ENCODE measurements around the gene NPL.

DNA sequence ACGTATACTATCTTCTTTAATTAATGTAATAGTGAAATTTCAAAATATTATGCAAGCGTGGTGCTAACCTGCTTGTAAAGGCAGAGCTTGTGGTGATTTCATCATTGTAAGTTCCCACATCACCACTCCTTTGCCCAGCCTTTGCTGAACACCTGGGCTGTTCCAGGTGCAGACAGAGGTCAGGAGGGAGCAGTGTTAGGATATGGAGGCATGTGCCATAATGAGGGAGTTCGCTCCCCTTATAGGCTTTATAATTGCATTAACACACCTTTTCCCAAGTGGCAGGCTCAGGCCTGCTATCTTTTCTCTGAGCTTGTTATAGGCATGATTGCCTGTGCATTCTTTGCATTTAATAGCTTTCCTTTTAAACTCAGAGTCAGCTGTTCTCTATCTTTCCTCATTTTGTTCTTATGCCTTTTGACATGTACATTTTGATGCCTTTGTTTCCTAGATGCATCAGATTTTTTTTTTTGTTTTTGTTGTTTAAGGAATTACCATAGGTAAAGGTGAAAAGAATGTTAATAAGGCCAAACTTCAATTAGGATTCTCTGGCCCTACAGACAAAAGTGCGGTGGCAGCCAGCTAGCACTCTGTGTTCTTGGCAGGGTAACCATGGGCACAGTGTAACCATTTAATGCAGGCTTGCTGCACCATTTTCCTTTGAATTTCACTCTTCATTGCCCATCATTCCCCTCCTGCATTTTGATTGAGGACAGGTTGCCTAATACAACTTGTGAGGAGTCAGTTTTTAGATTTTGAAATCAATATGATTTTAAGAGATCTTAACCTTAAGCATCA, 12.6 kb downstream of the NPL start:
- TF ChIP-seq MYC (IDR thresholded peaks at IDR 0.05; ENCODE audit: borderline replicate concordance, low read length) = no peak
- no peak for TF ChIP-seq POLR2A (IDR thresholded peaks at IDR 0.05; ENCODE audit: low read length)
- TF ChIP-seq, protein P1, sequence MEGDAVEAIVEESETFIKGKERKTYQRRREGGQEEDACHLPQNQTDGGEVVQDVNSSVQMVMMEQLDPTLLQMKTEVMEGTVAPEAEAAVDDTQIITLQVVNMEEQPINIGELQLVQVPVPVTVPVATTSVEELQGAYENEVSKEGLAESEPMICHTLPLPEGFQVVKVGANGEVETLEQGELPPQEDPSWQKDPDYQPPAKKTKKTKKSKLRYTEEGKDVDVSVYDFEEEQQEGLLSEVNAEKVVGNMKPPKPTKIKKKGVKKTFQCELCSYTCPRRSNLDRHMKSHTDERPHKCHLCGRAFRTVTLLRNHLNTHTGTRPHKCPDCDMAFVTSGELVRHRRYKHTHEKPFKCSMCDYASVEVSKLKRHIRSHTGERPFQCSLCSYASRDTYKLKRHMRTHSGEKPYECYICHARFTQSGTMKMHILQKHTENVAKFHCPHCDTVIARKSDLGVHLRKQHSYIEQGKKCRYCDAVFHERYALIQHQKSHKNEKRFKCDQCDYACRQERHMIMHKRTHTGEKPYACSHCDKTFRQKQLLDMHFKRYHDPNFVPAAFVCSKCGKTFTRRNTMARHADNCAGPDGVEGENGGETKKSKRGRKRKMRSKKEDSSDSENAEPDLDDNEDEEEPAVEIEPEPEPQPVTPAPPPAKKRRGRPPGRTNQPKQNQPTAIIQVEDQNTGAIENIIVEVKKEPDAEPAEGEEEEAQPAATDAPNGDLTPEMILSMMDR (IDR thresholded peaks at IDR 0.05) = no peak
- no peak for TF ChIP-seq MAZ (IDR thresholded peaks at IDR 0.05; ENCODE audit: borderline replicate concordance, low read depth, low read length)
- TF ChIP-seq, protein P2, sequence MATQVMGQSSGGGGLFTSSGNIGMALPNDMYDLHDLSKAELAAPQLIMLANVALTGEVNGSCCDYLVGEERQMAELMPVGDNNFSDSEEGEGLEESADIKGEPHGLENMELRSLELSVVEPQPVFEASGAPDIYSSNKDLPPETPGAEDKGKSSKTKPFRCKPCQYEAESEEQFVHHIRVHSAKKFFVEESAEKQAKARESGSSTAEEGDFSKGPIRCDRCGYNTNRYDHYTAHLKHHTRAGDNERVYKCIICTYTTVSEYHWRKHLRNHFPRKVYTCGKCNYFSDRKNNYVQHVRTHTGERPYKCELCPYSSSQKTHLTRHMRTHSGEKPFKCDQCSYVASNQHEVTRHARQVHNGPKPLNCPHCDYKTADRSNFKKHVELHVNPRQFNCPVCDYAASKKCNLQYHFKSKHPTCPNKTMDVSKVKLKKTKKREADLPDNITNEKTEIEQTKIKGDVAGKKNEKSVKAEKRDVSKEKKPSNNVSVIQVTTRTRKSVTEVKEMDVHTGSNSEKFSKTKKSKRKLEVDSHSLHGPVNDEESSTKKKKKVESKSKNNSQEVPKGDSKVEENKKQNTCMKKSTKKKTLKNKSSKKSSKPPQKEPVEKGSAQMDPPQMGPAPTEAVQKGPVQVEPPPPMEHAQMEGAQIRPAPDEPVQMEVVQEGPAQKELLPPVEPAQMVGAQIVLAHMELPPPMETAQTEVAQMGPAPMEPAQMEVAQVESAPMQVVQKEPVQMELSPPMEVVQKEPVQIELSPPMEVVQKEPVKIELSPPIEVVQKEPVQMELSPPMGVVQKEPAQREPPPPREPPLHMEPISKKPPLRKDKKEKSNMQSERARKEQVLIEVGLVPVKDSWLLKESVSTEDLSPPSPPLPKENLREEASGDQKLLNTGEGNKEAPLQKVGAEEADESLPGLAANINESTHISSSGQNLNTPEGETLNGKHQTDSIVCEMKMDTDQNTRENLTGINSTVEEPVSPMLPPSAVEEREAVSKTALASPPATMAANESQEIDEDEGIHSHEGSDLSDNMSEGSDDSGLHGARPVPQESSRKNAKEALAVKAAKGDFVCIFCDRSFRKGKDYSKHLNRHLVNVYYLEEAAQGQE (IDR thresholded peaks at IDR 0.05) = no peak
- no peak for TF ChIP-seq EHMT2 (IDR thresholded peaks at IDR 0.05; ENCODE audit: low read depth)
